NCI-H1930 (cell line): ENCODE data around the gene C9orf50.
A peak's percentile ranks its signal among the peaks of the same experiment; 100 is the strongest.

Experiments used
- DNase-seq, 2 experiments: peaks; one replicate each; lab custom pipeline; 2025; lab: John Stamatoyannopoulos, UW

Gene C9orf50

GRCh38 chr9:129570450-129571297 is 50.2 kb downstream of the C9orf50 start:
- DNase-seq: peak in 1 of 2 experiments; percentile 16

- peak in 1 of 2 experiments; percentile 20 for DNase-seq
These were observed 51.1 kb downstream of the C9orf50 start for GRCh38 chr9:129569502-129570449.

GRCh38 chr9:129568560-129569501 is 52.1 kb downstream of the C9orf50 start:
- peak in 1 of 2 experiments; percentile 26 for DNase-seq

- DNase-seq: no peak
These were observed 52.9 kb downstream of the C9orf50 start for GRCh38 chr9:129567842-129568559.

DNA sequence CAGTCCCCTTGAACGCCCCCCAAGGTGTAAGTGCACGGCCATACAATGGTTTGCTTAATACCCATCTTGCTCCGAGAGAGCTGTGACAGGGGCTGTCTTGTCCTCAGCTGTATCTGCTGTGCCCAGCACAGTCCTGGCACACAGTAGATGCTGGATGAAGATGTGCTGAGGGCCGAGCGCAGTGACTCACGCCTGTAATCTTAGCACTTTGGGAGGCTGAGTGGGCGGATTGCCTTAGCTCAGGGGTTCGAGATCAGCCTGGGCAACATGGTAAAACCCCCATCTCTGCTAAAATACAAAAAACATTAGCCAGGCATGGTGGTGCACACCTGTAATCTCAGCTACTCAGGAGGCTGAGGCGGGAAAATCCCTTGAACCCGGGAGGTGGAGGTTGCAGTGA is 53.6 kb downstream of the C9orf50 start:
- DNase-seq: no peak

DNA sequence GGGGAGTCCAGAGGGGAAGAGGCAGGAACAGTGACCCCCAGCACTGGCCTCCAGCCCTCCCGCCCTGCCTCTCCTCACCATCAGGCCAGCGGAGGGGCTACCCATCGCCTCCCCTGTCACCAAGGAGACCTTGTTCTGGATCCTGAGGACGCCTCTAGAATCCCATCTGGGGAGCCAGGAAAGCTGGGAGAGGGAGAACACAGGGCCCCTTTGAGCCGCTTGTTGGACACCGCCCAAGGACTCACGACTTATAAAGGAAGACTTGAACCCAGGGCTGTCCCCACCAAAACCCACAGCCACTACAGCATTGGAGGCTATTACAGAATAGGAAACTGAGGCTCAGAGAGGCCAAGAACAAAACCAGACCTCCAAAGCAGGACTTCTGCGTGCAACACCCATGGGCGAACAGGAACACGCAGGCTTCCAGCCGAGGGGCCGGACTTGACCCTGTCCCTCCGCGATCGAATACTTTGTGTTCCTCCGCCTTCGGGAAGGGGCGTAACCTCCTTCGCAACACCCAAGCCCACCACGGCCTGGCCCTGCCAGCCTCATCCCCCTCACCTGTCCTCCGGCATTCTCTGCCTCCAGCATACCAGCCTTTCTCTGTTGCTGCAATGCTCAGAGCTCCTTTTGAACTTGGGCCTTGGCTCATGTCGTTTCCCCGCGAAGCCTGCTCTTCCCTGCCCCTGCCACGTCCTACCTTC is 54.2 kb downstream of the C9orf50 start:
- no peak for DNase-seq

DNA sequence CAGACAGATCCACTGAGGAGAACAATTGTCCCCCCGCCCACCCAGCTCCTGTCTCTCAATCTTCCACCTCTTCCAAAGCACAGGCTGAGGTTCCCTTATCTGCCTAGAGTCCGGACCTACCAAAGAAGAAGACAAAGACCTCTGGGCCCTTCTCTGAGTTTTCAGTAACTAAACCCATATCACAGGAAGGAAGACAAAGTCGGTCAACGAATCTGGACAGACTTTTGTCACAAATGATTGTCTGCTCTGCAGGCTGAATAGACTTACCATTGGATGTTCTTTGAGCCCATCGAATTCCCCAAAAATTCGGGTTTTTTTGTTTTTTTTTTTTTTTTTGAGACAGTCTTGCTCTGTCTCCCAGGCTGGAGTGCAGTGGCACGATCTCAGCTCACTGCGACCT is 58.0 kb downstream of the C9orf50 start:
- no peak for DNase-seq

GRCh38 chr9:129562514-129562913 is 58.4 kb downstream of the C9orf50 start:
- DNase-seq: no peak
